GM23338 (cell line): ENCODE measurements around the gene ARMC9.

ENCODE experiments used
- EZH2 ChIP-seq: fragments of 200-600 bp; sonication (generic); IDR thresholded peaks from one replicate; pipeline ENCODE4 v1.8.0; 2017; ENCODE audit warnings: antibody characterized with exemption, mild to moderate bottlenecking, low read depth; ENCODE audit not compliant: unreplicated experiment
- TF ChIP-seq, protein P1 (sequence below), 2 experiments: fragments of 200-600 bp in 1 of 2; sonication (generic) in 1 of 2; conservative IDR thresholded peaks; 2 replicates each; pipeline versions ENCODE4 v1.5.1 to v1.6.1; 2016 to 2017; ENCODE audit warnings: antibody characterized with exemption in 2 of 2, low read depth in 2 of 2, mild to moderate bottlenecking in 2 of 2, moderate library complexity in 1 of 2

DNA sequence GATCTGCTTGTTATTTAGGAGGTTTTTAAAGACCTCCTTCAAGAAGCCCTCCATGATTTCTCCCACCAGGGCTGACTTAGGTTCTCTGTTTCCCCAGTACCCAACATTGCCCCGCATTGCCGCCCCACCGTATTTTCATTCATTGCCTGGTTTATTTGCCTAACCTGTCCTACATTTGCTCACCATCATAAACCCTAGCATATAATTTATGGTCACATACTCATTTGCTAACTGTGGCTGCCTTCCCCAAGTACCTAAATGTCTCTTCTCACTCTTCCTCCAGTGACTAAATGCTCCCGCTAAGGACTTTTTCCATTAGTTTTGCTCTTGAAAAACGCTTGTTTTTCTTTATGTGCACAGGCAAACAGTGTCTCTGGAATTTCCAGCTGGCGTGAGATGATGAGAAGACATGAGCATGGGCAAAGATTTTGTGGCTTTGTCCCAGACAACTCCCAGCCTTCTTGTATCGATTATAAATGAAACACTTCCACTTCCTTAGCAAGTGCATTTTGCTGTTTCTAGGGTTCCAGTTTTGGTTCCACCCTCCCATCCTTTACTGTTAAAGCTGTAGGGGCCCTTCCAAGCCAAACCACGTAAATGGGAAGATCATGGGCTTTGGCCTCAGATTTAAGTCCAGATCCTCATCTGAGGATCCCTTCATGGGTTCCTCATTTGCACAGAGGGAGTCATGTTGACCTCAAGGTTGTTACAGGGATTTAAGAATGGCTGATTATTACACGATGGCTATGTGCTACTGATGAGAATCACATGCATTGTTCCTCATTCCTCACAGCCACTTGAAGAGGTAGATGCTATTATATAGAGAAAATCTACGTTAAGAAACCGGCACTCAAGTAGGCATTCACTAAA is 21.0 kb upstream of the ARMC9 start:
- TF ChIP-seq, protein P1, sequence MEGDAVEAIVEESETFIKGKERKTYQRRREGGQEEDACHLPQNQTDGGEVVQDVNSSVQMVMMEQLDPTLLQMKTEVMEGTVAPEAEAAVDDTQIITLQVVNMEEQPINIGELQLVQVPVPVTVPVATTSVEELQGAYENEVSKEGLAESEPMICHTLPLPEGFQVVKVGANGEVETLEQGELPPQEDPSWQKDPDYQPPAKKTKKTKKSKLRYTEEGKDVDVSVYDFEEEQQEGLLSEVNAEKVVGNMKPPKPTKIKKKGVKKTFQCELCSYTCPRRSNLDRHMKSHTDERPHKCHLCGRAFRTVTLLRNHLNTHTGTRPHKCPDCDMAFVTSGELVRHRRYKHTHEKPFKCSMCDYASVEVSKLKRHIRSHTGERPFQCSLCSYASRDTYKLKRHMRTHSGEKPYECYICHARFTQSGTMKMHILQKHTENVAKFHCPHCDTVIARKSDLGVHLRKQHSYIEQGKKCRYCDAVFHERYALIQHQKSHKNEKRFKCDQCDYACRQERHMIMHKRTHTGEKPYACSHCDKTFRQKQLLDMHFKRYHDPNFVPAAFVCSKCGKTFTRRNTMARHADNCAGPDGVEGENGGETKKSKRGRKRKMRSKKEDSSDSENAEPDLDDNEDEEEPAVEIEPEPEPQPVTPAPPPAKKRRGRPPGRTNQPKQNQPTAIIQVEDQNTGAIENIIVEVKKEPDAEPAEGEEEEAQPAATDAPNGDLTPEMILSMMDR (conservative IDR thresholded peaks at IDR 0.05; ENCODE audit: low read depth in 2 of 2) = no peak
- no peak for TF ChIP-seq EZH2
